Activated CD8-positive, alpha-beta T cell treated with anti-CD3 and anti-CD28 coated beads, Interleukin-2, amount 10 ng/mL, durations not matched to agents 7 days and 5 days (primary cell): ENCODE results near the gene EML1. TPM values are rescaled to one million over a fixed set of nuclear protein-coding genes. Genes with fewer than 3 reads are reported as not detected.

Experiments
- ATAC-seq: fragments of 150-1000 bp; cut with Tn5 transposase; one replicate; pipeline ENCODE4 v1.10.0; 2021; ENCODE audit warnings: moderate library complexity
- CTCF ChIA-PET: fragments of 350-600 bp; sonication (Branson Sonifier 250); formaldehyde crosslinking; loops from one replicate; lab custom pipeline; 2021; ENCODE audit warnings: antibody characterized with exemption; lab: Charles Lee
- POLR2A ChIA-PET: fragments of 350-600 bp; sonication (Branson Sonifier 250); formaldehyde crosslinking; loops from one replicate; lab custom pipeline; 2021; ENCODE audit warnings: antibody characterized with exemption; lab: Charles Lee
- DNase-seq: peaks from one replicate; pipeline ENCODE4 v3.0.0-alpha.2; 2020
- H3K27ac Mint-ChIP-seq: one replicate; pipeline ENCODE4 v1.8.0; 2021; ENCODE audit warnings: mild to moderate bottlenecking, mixed read lengths
- H3K27me3 Mint-ChIP-seq: one replicate; pipeline ENCODE4 v1.8.0; 2021; ENCODE audit warnings: low read depth, mixed read lengths
- H3K36me3 Mint-ChIP-seq: one replicate; pipeline ENCODE4 v1.8.0; 2021; ENCODE audit warnings: low read depth, mixed read lengths
- H3K4me1 Mint-ChIP-seq: one replicate; pipeline ENCODE4 v1.8.0; 2021; ENCODE audit warnings: low read depth, mixed read lengths
- H3K4me3 Mint-ChIP-seq: one replicate; pipeline ENCODE4 v1.8.0; 2021; ENCODE audit warnings: mild to moderate bottlenecking, mixed read lengths
- H3K9me3 Mint-ChIP-seq: one replicate; pipeline ENCODE4 v1.8.0; 2022; ENCODE audit warnings: mixed read lengths; ENCODE audit not compliant: insufficient read depth
- total RNA-seq, 2 experiments: library from RNA; stranded (reverse); gene quantifications; one replicate each; pipeline ENCODE4 v1.2.3, GENCODE V29; 2021

The EML1 gene
- total RNA-seq, 2 experiments from 2014 or later = not detected

DNA sequence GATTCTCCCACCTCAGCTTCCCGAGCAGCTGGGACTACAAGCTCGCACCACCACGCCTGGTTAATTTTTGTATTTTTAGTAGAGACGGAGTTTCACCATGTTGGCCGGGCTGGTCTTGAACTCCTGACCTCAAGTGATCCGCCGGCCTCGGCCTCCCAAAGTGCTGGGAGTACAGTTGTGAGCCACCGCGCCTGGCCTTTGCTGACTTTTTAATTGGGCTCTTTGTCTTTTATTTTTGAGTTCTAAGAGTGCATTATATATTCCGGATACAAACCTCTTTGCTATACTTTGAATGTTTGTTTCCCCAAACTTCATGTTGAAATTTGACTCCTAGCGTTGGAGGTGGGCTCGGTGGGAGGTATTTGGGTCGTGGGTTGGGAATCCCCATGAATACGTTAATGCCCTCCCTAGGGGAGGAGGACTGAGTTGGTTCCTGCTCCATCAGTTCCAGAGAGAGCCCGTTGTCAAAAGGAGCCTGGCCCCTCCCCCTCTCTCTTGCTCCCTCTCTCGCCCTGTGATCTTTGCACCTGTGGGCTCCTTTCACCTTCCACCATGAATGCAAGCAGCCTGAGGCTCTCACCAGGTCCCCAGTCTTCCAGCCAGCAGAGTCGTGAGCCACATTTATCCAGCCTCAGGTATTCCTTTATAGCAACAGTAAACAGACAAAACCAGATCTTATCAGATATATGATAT, 168.8 kb downstream of the EML1 start:
- H3K27me3 Mint-ChIP-seq = peaks cover 29% of the 10 kb centered on the region
- no peaks in the 10 kb centered on the region for H3K4me1 Mint-ChIP-seq
- POLR2A ChIA-PET = no interaction called here
- ATAC-seq = no peak
- no peaks in the 10 kb centered on the region for H3K36me3 Mint-ChIP-seq
- CTCF ChIA-PET = no interaction called here
- H3K4me3 Mint-ChIP-seq = no peak overlapping the region
- H3K9me3 Mint-ChIP-seq = no peaks in the 10 kb centered on the region
- no peak for DNase-seq
- H3K27ac Mint-ChIP-seq = no peak overlapping the region

DNA sequence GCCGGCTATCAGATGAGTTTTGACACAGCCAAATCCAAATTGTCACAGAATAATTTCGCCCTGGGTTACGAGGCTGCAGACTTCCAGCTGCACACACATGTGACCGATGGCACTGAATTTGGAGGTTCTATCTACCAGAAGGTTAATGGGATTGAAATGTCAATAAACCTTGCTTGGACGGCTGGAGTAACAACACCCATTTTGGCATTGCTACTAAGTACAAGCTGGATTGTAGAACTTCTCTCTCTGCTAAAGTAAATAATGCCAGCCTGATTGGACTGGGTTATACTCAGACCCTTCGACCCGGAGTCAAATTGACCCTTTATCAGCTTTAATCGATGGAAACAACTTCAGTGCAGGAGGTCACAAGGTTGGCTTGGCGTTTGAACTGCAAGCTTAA, 171.8 kb downstream of the EML1 start:
- DNase-seq = no peak
- Mint-ChIP-seq H3K36me3 (no peaks in the 10 kb centered on the region), H3K27me3 (peaks cover 31% of the 10 kb centered on the region), H3K9me3 (no peaks in the 10 kb centered on the region), H3K4me3 (no peak overlapping the region), H3K27ac (no peak overlapping the region), H3K4me1 (no peaks in the 10 kb centered on the region)
- ATAC-seq = no peak
- CTCF ChIA-PET = interaction anchor here (1.2 kb wide), 1 partner anchor 16 kb away, joined by 3 read pairs; no protein-coding TSS in a partner anchor
- POLR2A ChIA-PET = no interaction called here

DNA sequence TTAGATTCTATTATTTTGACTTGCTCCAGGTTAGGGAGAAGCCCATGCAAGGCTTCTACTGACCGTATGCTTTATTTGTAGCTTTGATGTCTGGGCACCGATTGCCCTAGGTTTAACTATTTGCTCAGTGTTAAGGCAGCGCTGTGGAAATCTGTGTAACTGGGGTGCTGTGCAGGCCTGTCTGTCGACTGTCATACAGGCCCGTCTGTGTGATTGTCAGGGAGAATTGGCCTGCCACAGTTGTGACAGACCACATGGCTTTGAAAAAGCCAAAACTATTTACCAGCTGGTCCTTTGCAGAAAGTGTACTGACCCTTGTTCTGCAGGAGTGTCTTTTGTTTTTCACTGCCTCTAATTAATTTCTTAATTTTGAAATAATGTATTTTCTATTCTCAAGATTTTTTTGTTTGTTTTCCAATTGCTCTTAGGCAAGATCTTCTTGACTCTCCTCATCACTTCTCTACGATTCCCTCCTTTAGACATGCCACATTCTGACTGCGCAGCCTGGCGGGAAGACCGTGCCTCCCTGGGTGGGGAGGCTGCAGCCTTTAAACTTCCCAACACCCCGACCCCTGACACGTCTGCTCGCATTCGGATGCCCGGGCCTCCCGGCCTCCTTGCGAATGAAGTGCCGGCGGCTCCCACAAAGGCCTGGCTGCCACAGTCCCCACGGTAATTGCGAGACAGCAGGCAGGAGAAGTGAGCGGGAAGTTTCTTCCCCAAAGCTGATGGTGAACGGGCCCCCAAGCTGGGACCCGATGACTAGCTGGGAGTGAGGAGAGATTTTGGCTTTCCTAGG, 173.0 kb downstream of the EML1 start:
- ATAC-seq = no peak
- H3K27me3 Mint-ChIP-seq = peaks cover 32% of the 10 kb centered on the region
- CTCF ChIA-PET = interaction anchor here (1.2 kb wide), 1 partner anchor 15 kb away, joined by 3 read pairs; no protein-coding TSS in a partner anchor

DNA sequence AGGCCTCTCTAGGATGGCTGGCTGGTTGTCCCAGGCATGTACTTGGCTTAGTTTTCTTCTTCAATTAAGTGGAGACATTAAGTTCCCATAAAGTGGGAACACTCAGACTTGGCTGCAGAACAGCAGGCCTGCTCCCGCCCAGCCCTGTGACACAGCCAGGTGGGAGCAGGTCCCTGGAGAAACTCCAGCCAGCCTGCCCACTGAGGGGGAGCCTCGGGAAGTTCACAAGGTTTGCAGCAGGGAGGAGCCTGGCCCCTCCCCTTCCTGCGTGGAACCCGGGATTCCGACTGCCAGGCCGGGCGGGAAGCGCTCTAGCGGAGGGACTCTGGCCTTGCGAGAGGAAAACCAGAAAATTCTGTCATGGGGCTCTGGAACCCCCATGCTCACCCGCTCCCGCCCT, 173.7 kb downstream of the EML1 start:
- no peaks in the 10 kb centered on the region for H3K4me1 Mint-ChIP-seq
- ATAC-seq = no peak

More for the DNA sequence above, 173.0 kb downstream of the EML1 start:
- Mint-ChIP-seq H3K27ac (no peak overlapping the region), H3K4me3 (no peak overlapping the region), H3K36me3 (no peaks in the 10 kb centered on the region), H3K9me3 (no peaks in the 10 kb centered on the region), H3K4me1 (no peaks in the 10 kb centered on the region)
- DNase-seq = no peak
- POLR2A ChIA-PET = no interaction called here

DNA sequence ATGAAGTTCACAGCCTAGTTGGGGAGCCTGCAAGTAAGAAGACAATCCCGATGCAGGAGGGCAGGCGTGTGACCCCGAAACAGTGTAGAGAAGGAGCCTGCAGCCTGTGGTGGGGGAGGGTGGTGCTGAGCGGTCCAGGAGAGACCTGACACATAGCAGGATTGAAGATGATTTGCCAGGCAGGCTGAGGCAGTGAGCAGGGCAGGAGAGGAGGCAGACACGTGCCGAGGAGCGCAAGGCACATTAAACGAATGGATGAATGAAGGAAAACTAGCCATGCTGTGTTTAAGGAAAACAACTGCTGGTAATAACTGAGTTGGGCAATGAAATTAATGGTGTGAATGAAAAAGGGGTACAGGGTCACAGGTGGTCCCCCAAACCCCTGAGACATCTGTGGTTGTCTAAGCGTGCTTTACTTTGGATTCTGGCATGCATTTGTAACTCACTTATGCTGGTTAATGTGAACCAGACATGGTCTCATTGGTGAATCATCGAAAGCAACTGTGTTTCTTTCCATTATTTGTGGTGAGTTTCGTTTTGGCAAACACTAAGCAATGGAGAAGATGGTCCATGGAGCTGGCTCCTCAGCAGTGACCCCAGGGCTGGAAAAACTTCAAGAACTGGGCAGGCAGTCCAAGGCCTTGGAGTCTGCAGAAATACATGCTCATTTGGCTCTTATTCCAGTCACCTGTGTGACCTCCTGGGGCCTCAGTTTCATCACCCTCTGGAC, 175.1 kb downstream of the EML1 start:
- no peak for ATAC-seq
- Mint-ChIP-seq H3K27me3 (peaks cover 29% of the 10 kb centered on the region), H3K9me3 (no peaks in the 10 kb centered on the region), H3K36me3 (peaks cover 3% of the 10 kb centered on the region), H3K4me1 (peaks cover 10% of the 10 kb centered on the region), H3K27ac (no peak overlapping the region), H3K4me3 (no peak overlapping the region)
- ChIA-PET POLR2A (no interaction called here), CTCF (no interaction called here)
- no peak for DNase-seq

More for the DNA sequence above, 173.7 kb downstream of the EML1 start:
- no peak overlapping the region for H3K4me3 Mint-ChIP-seq
- peaks cover 32% of the 10 kb centered on the region for H3K27me3 Mint-ChIP-seq
- no peak for DNase-seq
- no peak overlapping the region for H3K27ac Mint-ChIP-seq
- no peaks in the 10 kb centered on the region for H3K9me3 Mint-ChIP-seq
- POLR2A ChIA-PET = no interaction called here
- CTCF ChIA-PET = no interaction called here
- H3K36me3 Mint-ChIP-seq = no peaks in the 10 kb centered on the region

DNA sequence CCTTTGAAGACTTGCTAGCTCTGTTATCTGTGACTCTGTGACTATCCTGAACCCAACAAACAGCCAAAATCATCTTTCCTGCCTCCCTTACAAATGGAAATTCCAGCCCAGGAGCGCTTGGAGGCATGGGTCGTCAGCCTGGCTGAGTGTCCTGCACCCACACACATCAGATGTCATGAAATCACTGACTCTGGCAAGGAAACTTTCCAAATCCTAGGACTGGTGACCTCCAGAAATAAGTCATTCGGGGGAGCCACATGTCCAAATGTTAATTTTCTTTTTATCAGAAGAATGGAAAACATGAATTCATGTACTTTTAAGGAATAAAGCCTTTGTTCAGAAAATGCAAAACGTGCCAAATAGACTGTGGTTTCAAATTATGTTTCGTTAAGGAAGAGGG, 175.7 kb downstream of the EML1 start:
- ATAC-seq (no peak), DNase-seq (no peak)
- Mint-ChIP-seq H3K4me1 (peaks cover 13% of the 10 kb centered on the region), H3K36me3 (peaks cover 3% of the 10 kb centered on the region), H3K9me3 (no peaks in the 10 kb centered on the region), H3K27me3 (peaks cover 29% of the 10 kb centered on the region), H3K4me3 (no peak overlapping the region), H3K27ac (no peak overlapping the region)
- ChIA-PET POLR2A (no interaction called here), CTCF (interaction anchor here (1.0 kb wide), 1 partner anchor 22 kb away, joined by 4 read pairs; no protein-coding TSS in a partner anchor)

DNA sequence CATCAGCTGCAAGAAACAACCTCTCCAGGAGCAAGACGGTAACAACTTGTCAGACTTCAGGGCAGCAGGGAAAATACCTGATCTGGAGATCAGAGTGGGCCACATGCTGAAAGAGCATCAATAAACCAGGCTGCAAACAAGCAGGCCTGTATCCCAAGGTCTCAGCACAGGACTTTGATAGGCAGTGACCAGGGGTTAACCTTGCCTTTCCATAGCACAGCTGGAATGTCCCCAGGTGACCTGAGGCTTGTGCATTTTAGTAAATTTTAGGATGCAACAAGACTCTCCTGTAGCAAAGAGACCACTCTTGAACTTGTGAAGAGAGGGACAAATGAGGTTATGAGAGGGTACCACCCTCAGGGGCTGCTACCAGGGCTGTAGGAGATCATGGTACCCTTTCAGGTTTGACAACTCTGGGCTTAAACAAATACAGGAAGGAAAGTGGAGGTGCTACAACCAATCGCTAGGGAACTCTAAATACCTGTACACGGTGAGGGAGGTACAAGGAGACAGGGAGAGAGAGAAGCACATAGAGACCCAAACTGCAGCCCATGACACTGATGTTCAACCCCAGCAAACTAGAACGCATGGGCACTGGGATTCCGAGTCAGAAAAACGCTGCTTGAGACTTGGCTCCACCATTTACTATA, 176.6 kb downstream of the EML1 start:
- DNase-seq (no peak), ATAC-seq (no peak)
- CTCF ChIA-PET = interaction anchor here (1.0 to 1.4 kb wide), 2 partner anchors 16 to 23 kb away, joined by 4 read pairs; no protein-coding TSS in a partner anchor
- no peak overlapping the region for H3K27ac Mint-ChIP-seq
- H3K4me3 Mint-ChIP-seq = no peak overlapping the region
- peaks cover 13% of the 10 kb centered on the region for H3K4me1 Mint-ChIP-seq
- H3K36me3 Mint-ChIP-seq = peaks cover 3% of the 10 kb centered on the region
- peaks cover 22% of the 10 kb centered on the region for H3K27me3 Mint-ChIP-seq
- POLR2A ChIA-PET = no interaction called here
- no peaks in the 10 kb centered on the region for H3K9me3 Mint-ChIP-seq

DNA sequence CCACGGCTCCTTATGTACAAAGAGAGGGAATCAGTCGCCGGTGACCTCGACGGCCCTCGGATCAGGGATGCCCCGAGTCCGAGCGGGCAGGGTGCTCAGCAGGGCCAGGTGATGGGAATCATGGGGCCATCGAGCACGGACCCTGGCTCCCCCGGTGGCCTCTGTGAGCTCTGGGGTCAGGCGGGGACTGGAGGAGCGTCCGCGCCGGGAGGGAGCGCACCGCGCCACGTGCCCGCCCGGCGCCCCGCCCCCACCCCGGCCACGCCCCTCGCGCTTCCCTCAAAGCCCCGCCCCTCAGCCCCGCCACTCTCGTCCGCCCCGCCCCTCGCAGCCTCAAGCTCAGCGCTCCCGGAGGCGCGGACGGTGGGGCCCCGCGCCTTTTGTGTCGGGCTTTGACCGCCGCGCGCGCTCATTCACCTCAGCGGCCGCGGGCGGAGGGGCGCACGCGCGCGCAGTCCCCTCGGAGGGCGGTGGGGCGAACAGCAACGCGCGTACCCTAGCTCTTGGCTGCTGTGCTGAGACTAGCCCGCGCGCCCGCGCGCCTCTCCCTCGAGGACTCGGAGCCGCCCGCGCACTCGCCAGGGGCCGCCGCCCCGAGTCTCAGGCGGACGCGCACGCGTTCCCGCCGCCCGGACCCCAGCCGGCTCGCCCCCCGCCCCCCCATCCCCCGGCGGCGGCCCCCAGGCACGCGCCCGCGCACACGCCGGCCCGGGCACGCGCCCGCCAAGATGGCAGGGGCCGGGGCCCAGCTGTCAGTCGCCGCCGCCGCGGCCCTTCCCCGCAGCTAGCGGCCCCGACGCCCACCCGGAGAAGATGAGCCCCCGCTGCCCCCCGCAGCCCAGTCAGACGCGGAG, 178.1 kb downstream of the EML1 start:
- H3K4me3 Mint-ChIP-seq = peak overlapping the region; percentile 56
- H3K9me3 Mint-ChIP-seq = no peaks in the 10 kb centered on the region
- peaks cover 17% of the 10 kb centered on the region for H3K27me3 Mint-ChIP-seq
- peaks cover 13% of the 10 kb centered on the region for H3K4me1 Mint-ChIP-seq
- ATAC-seq (peak; percentile 87), DNase-seq (peak; percentile 86)
- ChIA-PET CTCF (interaction anchor here (0.6 to 1.6 kb wide), 9 partner anchors 10 to 251 kb away, joined by 3 to 11 read pairs (median 4); no protein-coding TSS in a partner anchor), POLR2A (interaction anchor here (0.9 to 1.2 kb wide), 3 partner anchors 12 to 99 kb away, joined by 3 to 4 read pairs (median 4); no protein-coding TSS in a partner anchor)
- peaks cover 4% of the 10 kb centered on the region for H3K36me3 Mint-ChIP-seq
- H3K27ac Mint-ChIP-seq = no peak overlapping the region

DNA sequence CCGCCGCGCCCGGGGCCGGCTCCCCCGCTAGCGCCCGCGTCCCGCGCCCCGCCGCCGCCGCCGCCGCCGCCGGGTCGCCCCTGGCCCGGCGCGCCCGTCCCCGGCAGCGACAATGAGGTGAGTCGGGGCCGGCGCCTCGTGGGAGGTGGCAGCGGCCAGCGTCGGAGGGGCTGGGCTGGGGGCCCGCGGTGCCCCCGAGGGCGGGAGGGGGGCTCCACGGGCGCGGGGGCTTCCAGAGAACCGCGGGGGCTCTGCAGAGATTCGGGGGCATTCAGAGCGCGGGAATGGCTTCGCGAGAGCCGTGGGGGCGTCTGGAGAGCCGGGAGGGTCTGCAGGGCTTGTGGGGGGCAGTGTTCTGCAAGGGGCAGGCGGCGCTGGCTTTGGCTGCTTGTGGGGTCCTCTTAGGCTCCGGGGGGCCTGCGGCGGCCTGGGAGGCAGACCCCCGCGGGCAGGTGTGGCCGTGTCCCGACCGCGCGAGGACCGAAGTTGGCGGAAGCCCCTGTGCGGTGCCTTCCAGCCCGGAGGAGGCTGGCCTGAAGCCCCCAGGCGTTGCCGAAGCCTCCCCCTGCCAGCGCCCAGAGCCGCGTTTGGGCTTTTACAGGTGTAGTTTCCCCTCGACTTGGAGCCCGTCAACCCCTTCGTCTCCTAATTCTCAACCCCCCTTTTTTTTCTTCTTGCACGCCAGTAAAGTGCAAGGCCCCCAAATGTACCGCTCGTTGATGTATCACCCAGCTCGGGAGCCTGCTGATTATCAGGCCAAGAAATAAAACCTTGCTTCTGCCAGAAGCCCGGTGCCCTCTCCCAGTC, 178.9 kb downstream of the EML1 start:
- Mint-ChIP-seq H3K27me3 (peaks cover 17% of the 10 kb centered on the region), H3K4me1 (peaks cover 13% of the 10 kb centered on the region), H3K9me3 (no peaks in the 10 kb centered on the region), H3K36me3 (peaks cover 5% of the 10 kb centered on the region), H3K27ac (peak overlapping the region; percentile 90), H3K4me3 (peak overlapping the region; percentile 94)
- DNase-seq (peak; percentile 38), ATAC-seq (peak; percentile 50)
- ChIA-PET CTCF (interaction anchor here (1.1 to 1.4 kb wide), 2 partner anchors 10 to 12 kb away, joined by 3 to 5 read pairs; no protein-coding TSS in a partner anchor), POLR2A (interaction anchor here (1.0 to 1.2 kb wide), 2 partner anchors 11 to 96 kb away, joined by 4 read pairs; no protein-coding TSS in a partner anchor)
